GM12878 (cell line): ENCODE data around the gene MYO15A. TPM values are rescaled to one million over a fixed set of nuclear protein-coding genes. Genes with fewer than 3 reads are reported as not detected.
A peak's percentile ranks its signal among the peaks of the same experiment; 100 is the strongest.

Source experiments
- CBX5 ChIP-seq: sonication (generic); IDR thresholded peaks from 2 replicates; pipeline ENCODE4 v1.6.1; 2016; ENCODE audit warnings: low read depth, moderate library complexity, mild to moderate bottlenecking, inconsistent platforms
- CREB1 ChIP-seq: IDR thresholded peaks from 2 replicates; pipeline ENCODE4 v1.6.1; 2012; ENCODE audit warnings: low read depth, mild to moderate bottlenecking, inconsistent platforms
- CREM ChIP-seq: IDR thresholded peaks from 2 replicates; pipeline ENCODE4 v1.6.1; 2014; ENCODE audit warnings: antibody characterized with exemption, low read depth
- ETV6 ChIP-seq, 2 experiments: fragments of 450-650 bp in 1 of 2; IDR thresholded peaks in 1 of 2; conservative IDR thresholded peaks in 1 of 2; 2 replicates each; pipeline ENCODE4 v1.6.1; 2014; ENCODE audit warnings: antibody characterized with exemption in 1 of 2, borderline replicate concordance in 1 of 2, low read depth in 1 of 2, mild to moderate bottlenecking in 1 of 2, moderate library complexity in 1 of 2
- HDAC2 ChIP-seq: fragments of 200-600 bp; sonication (generic); IDR thresholded peaks from 2 replicates; pipeline ENCODE4 v1.6.1; 2017
- JUND ChIP-seq: IDR thresholded peaks from 2 replicates; pipeline ENCODE4 v1.6.1; 2012; ENCODE audit warnings: low read depth, mild to moderate bottlenecking, low read length, improper control_type of control experiment, moderate library complexity
- KDM1A ChIP-seq: fragments of 200-600 bp; sonication (generic); IDR thresholded peaks from 2 replicates; pipeline ENCODE4 v1.6.1; 2016; ENCODE audit warnings: borderline replicate concordance
- KLF5 ChIP-seq: fragments of 450-650 bp; IDR thresholded peaks from 2 replicates; pipeline ENCODE4 v1.6.1; 2014; ENCODE audit warnings: mild to moderate bottlenecking; ENCODE audit not compliant: partially characterized antibody
- MEF2B ChIP-seq: fragments of 450-650 bp; IDR thresholded peaks from 2 replicates; pipeline ENCODE4 v1.6.1; 2018; ENCODE audit warnings: mild to moderate bottlenecking, moderate library complexity; ENCODE audit not compliant: partially characterized antibody, poor library complexity, severe bottlenecking
- MYB ChIP-seq: fragments of 150-350 bp; IDR thresholded peaks from 2 replicates; pipeline ENCODE4 v1.6.1; 2014; ENCODE audit warnings: mild to moderate bottlenecking, low read depth, low read length, borderline replicate concordance
- NFYA ChIP-seq: IDR thresholded peaks from 2 replicates; pipeline ENCODE4 v1.6.1; 2011; ENCODE audit warnings: low read depth, mild to moderate bottlenecking, low read length, improper control_type of control experiment, borderline replicate concordance
- PAX5 ChIP-seq: IDR thresholded peaks from 2 replicates; pipeline ENCODE4 v1.6.1; 2011; ENCODE audit warnings: low read depth, low read length, borderline replicate concordance
- RB1 ChIP-seq: fragments of 450-650 bp; formaldehyde crosslinking; IDR thresholded peaks from 2 replicates; pipeline ENCODE4 v1.6.1; 2017; ENCODE audit warnings: mild to moderate bottlenecking, borderline replicate concordance
- SIN3A ChIP-seq: IDR thresholded peaks from 2 replicates; pipeline ENCODE4 v1.6.1; 2012; ENCODE audit warnings: low read depth, low read length, improper control_type of control experiment
- ZNF592 ChIP-seq: fragments of 450-650 bp; IDR thresholded peaks from 2 replicates; pipeline ENCODE4 v1.6.1; 2017; ENCODE audit warnings: mild to moderate bottlenecking, moderate library complexity
- polyA plus RNA-seq, 11 experiments: library from polyadenylated mRNA; depleted of rRNA in 4 of 11; unstranded in 6 of 11; stranded (reverse) in 5 of 11; fragments of >200 nt; fragmentation: Nextera tagmentation in 4 of 11; fragmentation: Illumina TruSeq in 1 of 11; extraction: Ambion mirVana in 4 of 11; extraction: Trizol in 1 of 11; gene quantifications; 1 replicate in 1 of 11; 2 replicates in 10 of 11; pipeline versions ENCODE4 v1.2.1 to v1.2.3, GENCODE V29; 2011 to 2016; ENCODE audit warnings: inconsistent platforms in 2 of 11, missing spikeins in 2 of 11, low read depth in 1 of 11
- total RNA-seq, 4 experiments: library from RNA; depleted of rRNA in 3 of 4; stranded (reverse); fragments of >200 nt in 3 of 4; fragmentation: Illumina TruSeq in 1 of 4; extraction: Trizol in 1 of 4; gene quantifications; 2 replicates each; pipeline versions ENCODE4 v1.2.1 to v1.2.3, GENCODE V29; 2013 to 2021
- TF ChIP-seq, protein P1 (sequence below): fragments of 450-650 bp; IDR thresholded peaks from 2 replicates; pipeline ENCODE4 v1.6.1; 2017; ENCODE audit warnings: mild to moderate bottlenecking, moderate library complexity
- TF ChIP-seq, protein P2 (sequence below): fragments of 450-650 bp; IDR thresholded peaks from 2 replicates; pipeline ENCODE4 v1.6.1; 2018; ENCODE audit warnings: mild to moderate bottlenecking, low read depth, moderate library complexity; ENCODE audit not compliant: partially characterized antibody

The MYO15A gene
- total and polyA plus RNA-seq, 10 of the 15 experiments (the other 5 are each of a cell fraction or from before 2014, with no cell fraction given) = 0.03 to 0.77 (median 0.21) TPM; not detected in 4

DNA sequence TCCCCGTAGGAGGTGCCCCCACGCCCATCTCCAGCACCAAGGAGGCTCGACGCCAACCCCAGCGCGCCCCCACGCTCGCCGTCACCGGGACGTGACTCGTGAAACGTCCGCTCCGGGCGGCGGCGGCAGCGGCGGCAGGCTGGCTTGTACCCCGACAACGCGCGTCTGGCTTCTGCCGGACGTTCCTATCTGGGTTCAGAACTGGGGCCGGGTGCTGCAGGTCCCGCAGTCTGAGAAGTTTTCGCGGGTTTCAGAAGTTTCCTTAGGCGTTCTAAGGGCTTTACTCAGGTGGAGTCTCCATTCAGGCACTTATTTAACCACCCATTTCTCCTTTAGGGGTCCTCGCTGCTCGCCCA lies 74.4 kb downstream of the MYO15A start (continued):
- TF ChIP-seq, protein P1, sequence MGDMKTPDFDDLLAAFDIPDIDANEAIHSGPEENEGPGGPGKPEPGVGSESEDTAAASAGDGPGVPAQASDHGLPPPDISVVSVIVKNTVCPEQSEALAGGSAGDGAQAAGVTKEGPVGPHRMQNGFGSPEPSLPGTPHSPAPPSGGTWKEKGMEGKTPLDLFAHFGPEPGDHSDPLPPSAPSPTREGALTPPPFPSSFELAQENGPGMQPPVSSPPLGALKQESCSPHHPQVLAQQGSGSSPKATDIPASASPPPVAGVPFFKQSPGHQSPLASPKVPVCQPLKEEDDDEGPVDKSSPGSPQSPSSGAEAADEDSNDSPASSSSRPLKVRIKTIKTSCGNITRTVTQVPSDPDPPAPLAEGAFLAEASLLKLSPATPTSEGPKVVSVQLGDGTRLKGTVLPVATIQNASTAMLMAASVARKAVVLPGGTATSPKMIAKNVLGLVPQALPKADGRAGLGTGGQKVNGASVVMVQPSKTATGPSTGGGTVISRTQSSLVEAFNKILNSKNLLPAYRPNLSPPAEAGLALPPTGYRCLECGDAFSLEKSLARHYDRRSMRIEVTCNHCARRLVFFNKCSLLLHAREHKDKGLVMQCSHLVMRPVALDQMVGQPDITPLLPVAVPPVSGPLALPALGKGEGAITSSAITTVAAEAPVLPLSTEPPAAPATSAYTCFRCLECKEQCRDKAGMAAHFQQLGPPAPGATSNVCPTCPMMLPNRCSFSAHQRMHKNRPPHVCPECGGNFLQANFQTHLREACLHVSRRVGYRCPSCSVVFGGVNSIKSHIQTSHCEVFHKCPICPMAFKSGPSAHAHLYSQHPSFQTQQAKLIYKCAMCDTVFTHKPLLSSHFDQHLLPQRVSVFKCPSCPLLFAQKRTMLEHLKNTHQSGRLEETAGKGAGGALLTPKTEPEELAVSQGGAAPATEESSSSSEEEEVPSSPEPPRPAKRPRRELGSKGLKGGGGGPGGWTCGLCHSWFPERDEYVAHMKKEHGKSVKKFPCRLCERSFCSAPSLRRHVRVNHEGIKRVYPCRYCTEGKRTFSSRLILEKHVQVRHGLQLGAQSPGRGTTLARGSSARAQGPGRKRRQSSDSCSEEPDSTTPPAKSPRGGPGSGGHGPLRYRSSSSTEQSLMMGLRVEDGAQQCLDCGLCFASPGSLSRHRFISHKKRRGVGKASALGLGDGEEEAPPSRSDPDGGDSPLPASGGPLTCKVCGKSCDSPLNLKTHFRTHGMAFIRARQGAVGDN = peak; percentile 99
- TF ChIP-seq RB1 (no peak; the same call in 1 of the 2 replicates), JUND (no peak), MEF2B (peak; percentile 32), SIN3A (no peak), HDAC2 (no peak), CREB1 (peak; percentile 45), PAX5 (no peak), KLF5 (peak; percentile 72), ETV6 (conservative IDR thresholded peaks at IDR 0.05 in 1 of 2, IDR thresholded peaks at IDR 0.05 in 1 of 2; ENCODE audit: borderline replicate concordance in 1 of 2, low read depth in 1 of 2) (no peak), NFYA (no peak), ZNF592 (no peak; the same call in 1 of the 2 replicates), KDM1A (no peak), CBX5 (0 out of 2 replicates have a peak, but pooled peaks have one; percentile 54), MYB (peak; percentile 75), CREM (no peak)
- TF ChIP-seq, protein P2, sequence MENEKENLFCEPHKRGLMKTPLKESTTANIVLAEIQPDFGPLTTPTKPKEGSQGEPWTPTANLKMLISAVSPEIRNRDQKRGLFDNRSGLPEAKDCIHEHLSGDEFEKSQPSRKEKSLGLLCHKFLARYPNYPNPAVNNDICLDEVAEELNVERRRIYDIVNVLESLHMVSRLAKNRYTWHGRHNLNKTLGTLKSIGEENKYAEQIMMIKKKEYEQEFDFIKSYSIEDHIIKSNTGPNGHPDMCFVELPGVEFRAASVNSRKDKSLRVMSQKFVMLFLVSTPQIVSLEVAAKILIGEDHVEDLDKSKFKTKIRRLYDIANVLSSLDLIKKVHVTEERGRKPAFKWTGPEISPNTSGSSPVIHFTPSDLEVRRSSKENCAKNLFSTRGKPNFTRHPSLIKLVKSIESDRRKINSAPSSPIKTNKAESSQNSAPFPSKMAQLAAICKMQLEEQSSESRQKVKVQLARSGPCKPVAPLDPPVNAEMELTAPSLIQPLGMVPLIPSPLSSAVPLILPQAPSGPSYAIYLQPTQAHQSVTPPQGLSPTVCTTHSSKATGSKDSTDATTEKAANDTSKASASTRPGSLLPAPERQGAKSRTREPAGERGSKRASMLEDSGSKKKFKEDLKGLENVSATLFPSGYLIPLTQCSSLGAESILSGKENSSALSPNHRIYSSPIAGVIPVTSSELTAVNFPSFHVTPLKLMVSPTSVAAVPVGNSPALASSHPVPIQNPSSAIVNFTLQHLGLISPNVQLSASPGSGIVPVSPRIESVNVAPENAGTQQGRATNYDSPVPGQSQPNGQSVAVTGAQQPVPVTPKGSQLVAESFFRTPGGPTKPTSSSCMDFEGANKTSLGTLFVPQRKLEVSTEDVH = no peak
